Progenitor cell of endocrine pancreas (in vitro differentiated cells): ENCODE data around the gene MAPK14. TPM values are rescaled to one million over a fixed set of nuclear protein-coding genes. Genes with fewer than 3 reads are reported as not detected.

ENCODE experiments used
- DNase-seq: peaks from one replicate; pipeline ENCODE4 v3.0.0; 2021; ENCODE audit warnings: low spot score; ENCODE audit not compliant: unreplicated experiment
- H3K27ac Mint-ChIP-seq: 2 replicates; pipeline ENCODE4 v1.8.0; 2021; ENCODE audit warnings: mild to moderate bottlenecking, moderate library complexity, mixed read lengths
- H3K27me3 Mint-ChIP-seq: 2 replicates; pipeline ENCODE4 v1.8.0; 2021; ENCODE audit warnings: mixed read lengths
- H3K36me3 Mint-ChIP-seq: 2 replicates; pipeline ENCODE4 v1.8.0; 2022; ENCODE audit warnings: mixed read lengths; ENCODE audit not compliant: insufficient read depth
- H3K4me1 Mint-ChIP-seq: 2 replicates; pipeline ENCODE4 v1.8.0; 2021; ENCODE audit warnings: low read depth, mixed read lengths
- H3K4me3 Mint-ChIP-seq: 2 replicates; pipeline ENCODE4 v1.8.0; 2021; ENCODE audit warnings: low read depth, mild to moderate bottlenecking, moderate library complexity, mixed read lengths
- H3K9me3 Mint-ChIP-seq: 2 replicates; pipeline ENCODE4 v1.8.0; 2021; ENCODE audit warnings: low read depth, mixed read lengths
- CTCF ChIP-seq: fragments of 200-600 bp; sonication (generic); IDR thresholded peaks from one replicate; pipeline ENCODE4 v1.5.0; 2021; ENCODE audit warnings: antibody characterized with exemption, mild to moderate bottlenecking; ENCODE audit not compliant: unreplicated experiment
- total RNA-seq: library from RNA; stranded (reverse); gene quantifications from 2 replicates; pipeline ENCODE4 v1.2.1, GENCODE V29; 2021

Gene MAPK14
- total RNA-seq, 1 donor from 2014 or later = 43.7 TPM

GRCh38 chr6:36110050-36110449 lies 82.4 kb downstream of the MAPK14 start:
- no peak overlapping the region for H3K4me3 Mint-ChIP-seq
- H3K9me3 Mint-ChIP-seq = no peaks in the 10 kb centered on the region
- no peak overlapping the region for H3K27ac Mint-ChIP-seq
- no peaks in the 10 kb centered on the region for H3K27me3 Mint-ChIP-seq
- DNase-seq = no peak
- H3K36me3 Mint-ChIP-seq = peaks cover 12% of the 10 kb centered on the region
- TF ChIP-seq CTCF = no peak
- H3K4me1 Mint-ChIP-seq = no peaks in the 10 kb centered on the region

GRCh38 chr6:36110863-36111262 lies 83.3 kb downstream of the MAPK14 start:
- no peak for DNase-seq
- no peak overlapping the region for H3K27ac Mint-ChIP-seq
- no peaks in the 10 kb centered on the region for H3K9me3 Mint-ChIP-seq
- no peaks in the 10 kb centered on the region for H3K4me1 Mint-ChIP-seq
- H3K27me3 Mint-ChIP-seq = no peaks in the 10 kb centered on the region
- H3K36me3 Mint-ChIP-seq = peaks cover 12% of the 10 kb centered on the region
- no peak overlapping the region for H3K4me3 Mint-ChIP-seq
- TF ChIP-seq CTCF = no peak

GRCh38 chr6:36111526-36111925 lies 83.9 kb downstream of the MAPK14 start:
- DNase-seq = no peak
- peaks cover 2% of the 10 kb centered on the region for H3K4me1 Mint-ChIP-seq
- no peak overlapping the region for H3K27ac Mint-ChIP-seq
- TF ChIP-seq CTCF = no peak
- peaks cover 14% of the 10 kb centered on the region for H3K36me3 Mint-ChIP-seq
- no peaks in the 10 kb centered on the region for H3K9me3 Mint-ChIP-seq
- H3K27me3 Mint-ChIP-seq = no peaks in the 10 kb centered on the region
- no peak overlapping the region for H3K4me3 Mint-ChIP-seq

GRCh38 chr6:36113049-36113448 lies 85.4 kb downstream of the MAPK14 start:
- no peak overlapping the region for H3K4me3 Mint-ChIP-seq
- H3K27ac Mint-ChIP-seq = no peak overlapping the region
- TF ChIP-seq CTCF = no peak
- DNase-seq = no peak
- H3K4me1 Mint-ChIP-seq = peaks cover 14% of the 10 kb centered on the region
- H3K9me3 Mint-ChIP-seq = no peaks in the 10 kb centered on the region
- H3K27me3 Mint-ChIP-seq = no peaks in the 10 kb centered on the region
- peaks cover 11% of the 10 kb centered on the region for H3K36me3 Mint-ChIP-seq

- Mint-ChIP-seq H3K27me3 (no peaks in the 10 kb centered on the region), H3K9me3 (no peaks in the 10 kb centered on the region), H3K36me3 (peaks cover 7% of the 10 kb centered on the region), H3K4me1 (peaks cover 20% of the 10 kb centered on the region), H3K27ac (no peak overlapping the region), H3K4me3 (no peak overlapping the region)
- TF ChIP-seq CTCF = no peak
- no peak for DNase-seq
Observed at GRCh38 chr6:36113703-36114102, 86.1 kb downstream of the MAPK14 start.
